Measurements from ENCODE around the gene CCP110. TPM values are rescaled to one million over a fixed set of nuclear protein-coding genes. Genes with fewer than 3 reads are reported as not detected.

The CCP110 gene
- 9.3 and 16.3 TPM in 2 replicates for total RNA-seq

GRCh38 chr16:19523559-19524355, at the start of gene CCP110:
Gene CCP110 (plus strand): TSS chr16:19523942. CDS start chr16:19527882, 3,940 bp downstream.

GRCh38 chr16:19521471-19522396, 2.0 kb upstream of the CCP110 start, which contains the start of gene GDE1:
Gene GDE1 (minus strand): TSS chr16:19522098. CDS start chr16:19521964, 134 bp downstream.

GRCh38 chr16:19555186-19555937, 31.6 kb downstream of the CCP110 start, which contains the start of gene VPS35L:
Gene VPS35L (plus strand): TSS chr16:19555703. CDS start chr16:19555730, 27 bp downstream.

Other genes starting within 250 kb of the CCP110 start
- not detected in 2 replicates for gene CLEC19A, start 238.2 kb upstream of the CCP110 start, total RNA-seq
- gene TMC5, start 106.1 kb upstream of the CCP110 start, total RNA-seq: not detected in 2 replicates
- 74.9 and 76.2 TPM in 2 replicates for gene GDE1, start 1.8 kb upstream of the CCP110 start, total RNA-seq
- gene VPS35L, start 31.8 kb downstream of the CCP110 start, total RNA-seq: 49.3 and 53.3 TPM in 2 replicates
- 9.8 and 12.5 TPM in 2 replicates for gene KNOP1, start 194.3 kb downstream of the CCP110 start, total RNA-seq
- gene IQCK, start 194.3 kb downstream of the CCP110 start, total RNA-seq: 7.8 and 11.2 TPM in 2 replicates

Data from smooth muscle cell of trachea (primary cell).